LNCaP clone FGC (cell line): Measurements from ENCODE around the gene ANKS1A.
A peak's percentile ranks its signal among the peaks of the same experiment; 100 is the strongest.

Experiments used
- DNase-seq: peaks from one replicate; pipeline ENCODE4 v3.0.0-alpha.2; 2011; ENCODE audit warnings: low read depth
- H3K4me3 ChIP-seq: 2 replicates; pipeline ENCODE4 v1.5.1; 2011; ENCODE audit warnings: mild to moderate bottlenecking, low read depth, low read length, control low read depth
- TF ChIP-seq, protein P1 (sequence below): IDR thresholded peaks from 2 replicates; pipeline ENCODE4 v1.5.1; 2012; ENCODE audit warnings: mild to moderate bottlenecking; ENCODE audit not compliant: control insufficient read depth, insufficient read depth; ENCODE audit errors: extremely low read depth

Gene ANKS1A

DNA sequence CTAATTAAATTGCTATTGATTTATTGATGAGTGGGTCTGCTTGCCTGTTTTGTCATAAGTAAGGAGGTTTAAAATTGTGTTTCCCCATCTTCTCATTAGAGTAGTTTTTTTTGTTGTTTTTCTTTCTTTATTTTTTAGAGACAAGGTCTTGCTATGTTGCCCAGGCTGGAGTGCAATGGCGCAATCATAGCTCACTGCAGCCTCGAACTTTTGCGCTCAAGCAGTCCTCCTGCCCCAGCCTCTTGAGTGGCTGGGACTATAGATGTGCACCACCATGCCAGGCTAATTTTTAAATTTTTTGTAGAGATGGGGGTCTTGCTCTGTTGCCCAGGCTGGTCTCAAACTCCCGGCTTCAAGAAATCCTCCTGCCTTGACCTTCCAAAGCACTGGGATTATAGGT, 31.0 kb downstream of the ANKS1A start:
- DNase-seq, result no peak
- H3K4me3 ChIP-seq, result no peak overlapping the region
- TF ChIP-seq, protein P1, sequence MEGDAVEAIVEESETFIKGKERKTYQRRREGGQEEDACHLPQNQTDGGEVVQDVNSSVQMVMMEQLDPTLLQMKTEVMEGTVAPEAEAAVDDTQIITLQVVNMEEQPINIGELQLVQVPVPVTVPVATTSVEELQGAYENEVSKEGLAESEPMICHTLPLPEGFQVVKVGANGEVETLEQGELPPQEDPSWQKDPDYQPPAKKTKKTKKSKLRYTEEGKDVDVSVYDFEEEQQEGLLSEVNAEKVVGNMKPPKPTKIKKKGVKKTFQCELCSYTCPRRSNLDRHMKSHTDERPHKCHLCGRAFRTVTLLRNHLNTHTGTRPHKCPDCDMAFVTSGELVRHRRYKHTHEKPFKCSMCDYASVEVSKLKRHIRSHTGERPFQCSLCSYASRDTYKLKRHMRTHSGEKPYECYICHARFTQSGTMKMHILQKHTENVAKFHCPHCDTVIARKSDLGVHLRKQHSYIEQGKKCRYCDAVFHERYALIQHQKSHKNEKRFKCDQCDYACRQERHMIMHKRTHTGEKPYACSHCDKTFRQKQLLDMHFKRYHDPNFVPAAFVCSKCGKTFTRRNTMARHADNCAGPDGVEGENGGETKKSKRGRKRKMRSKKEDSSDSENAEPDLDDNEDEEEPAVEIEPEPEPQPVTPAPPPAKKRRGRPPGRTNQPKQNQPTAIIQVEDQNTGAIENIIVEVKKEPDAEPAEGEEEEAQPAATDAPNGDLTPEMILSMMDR, result no peak

DNA sequence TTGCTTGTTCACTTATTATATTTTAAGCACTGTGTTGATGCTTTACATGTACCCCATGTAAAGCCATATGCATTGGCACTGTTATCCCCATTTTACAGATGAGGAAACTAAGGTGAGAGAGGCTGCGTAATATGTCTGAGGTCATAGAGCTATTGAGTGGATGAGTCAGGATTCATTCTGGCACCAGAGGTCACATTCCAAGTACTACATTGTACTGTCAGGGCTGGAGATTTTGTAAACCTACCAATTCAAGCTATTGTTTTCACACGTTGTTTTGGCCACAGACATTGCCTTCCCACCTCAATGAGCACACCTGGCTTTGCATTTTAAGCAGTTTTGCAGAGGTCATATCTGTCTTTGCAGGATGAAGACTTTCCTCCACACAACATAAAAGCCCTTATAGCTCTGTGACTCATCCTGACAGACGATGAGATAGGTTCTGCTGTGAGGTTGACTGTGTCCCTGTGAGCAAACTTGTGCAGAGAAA, 33.2 kb downstream of the ANKS1A start:
- DNase-seq, result no peak
- no peak overlapping the region for H3K4me3 ChIP-seq
- TF ChIP-seq, protein P1, result no peak

DNA sequence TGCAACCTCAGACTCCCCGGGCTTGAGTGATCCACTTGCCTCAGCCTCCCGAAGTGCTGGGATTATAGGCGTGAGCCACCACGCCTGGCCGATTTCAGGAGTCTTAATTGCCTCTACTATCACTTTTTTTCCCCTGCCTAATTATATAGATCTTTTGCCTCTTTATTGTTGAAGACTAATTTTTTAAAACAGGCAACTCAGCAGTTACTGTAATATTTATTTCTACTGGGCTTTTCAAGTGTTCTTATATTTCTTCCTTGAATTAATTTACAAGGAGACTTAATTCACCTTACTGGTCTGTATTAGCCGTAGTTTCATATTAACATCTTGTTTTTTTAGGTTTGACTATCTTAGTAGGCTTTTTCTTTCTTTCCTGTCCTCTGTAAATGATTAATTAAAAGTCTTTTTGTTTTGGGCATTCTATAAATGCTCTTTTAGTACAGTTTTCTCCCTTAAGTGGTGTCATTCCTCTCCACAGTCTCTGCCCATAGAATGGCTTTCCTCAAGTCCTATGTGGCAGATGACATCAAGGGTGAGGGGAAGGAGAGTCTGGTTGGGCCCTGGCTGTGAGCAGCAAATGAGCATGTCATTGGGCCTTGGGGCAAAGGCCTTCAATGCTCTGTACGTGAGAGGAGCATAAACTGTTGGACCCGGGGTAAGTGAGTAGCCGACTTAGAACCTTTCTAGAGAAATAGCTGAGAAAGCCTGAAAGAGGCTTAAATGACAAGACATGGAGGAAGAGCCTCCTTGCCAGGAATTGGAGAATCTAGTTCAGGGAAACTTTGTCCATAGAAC, 36.0 kb downstream of the ANKS1A start:
- no peak overlapping the region for H3K4me3 ChIP-seq

DNA sequence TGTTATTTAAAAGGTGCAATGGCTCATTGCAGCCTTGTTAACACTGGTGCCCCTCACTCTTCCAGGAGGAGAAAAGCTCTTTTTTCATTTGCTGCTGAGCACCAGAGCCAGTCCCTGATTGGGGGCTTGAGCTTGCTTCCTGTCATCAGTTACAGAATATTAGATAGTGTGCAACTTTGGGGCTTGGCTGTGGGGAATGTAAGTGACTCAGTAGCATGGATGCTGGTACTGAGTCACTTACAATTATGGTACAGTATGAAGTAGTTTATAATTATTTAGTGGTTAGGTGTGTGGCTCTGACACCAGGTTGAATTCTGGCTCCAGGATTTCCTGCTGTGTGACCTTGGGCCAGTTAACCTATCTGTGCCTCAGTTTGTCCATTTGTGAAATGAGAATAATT, 37.6 kb downstream of the ANKS1A start:
- no peak for DNase-seq
- H3K4me3 ChIP-seq, result no peak overlapping the region
- TF ChIP-seq, protein P1, result no peak

More for the DNA sequence above, 36.0 kb downstream of the ANKS1A start:
- no peak for DNase-seq
- TF ChIP-seq, protein P1, result no peak

DNA sequence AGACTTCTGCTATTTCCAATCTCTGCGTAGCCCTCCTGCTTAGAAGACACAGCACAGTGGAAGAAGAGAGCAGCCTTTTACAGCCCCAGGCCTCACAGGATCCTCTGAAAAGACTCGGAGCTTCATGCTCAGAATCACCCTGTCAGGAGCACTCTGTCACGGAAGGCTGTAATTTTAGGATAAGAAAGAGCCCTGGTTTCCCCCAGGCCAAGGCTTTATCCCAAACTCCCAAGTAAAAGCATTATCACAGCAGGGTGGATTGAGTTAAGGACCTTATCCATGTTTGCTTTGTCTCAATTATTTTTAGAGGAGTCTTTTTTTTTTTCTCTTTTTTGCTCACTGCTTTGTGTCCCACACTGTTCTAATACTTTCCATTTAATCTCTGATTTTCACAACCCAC, 39.2 kb downstream of the ANKS1A start:
- TF ChIP-seq, protein P1, result no peak
- no peak overlapping the region for H3K4me3 ChIP-seq
- DNase-seq, result no peak

DNA sequence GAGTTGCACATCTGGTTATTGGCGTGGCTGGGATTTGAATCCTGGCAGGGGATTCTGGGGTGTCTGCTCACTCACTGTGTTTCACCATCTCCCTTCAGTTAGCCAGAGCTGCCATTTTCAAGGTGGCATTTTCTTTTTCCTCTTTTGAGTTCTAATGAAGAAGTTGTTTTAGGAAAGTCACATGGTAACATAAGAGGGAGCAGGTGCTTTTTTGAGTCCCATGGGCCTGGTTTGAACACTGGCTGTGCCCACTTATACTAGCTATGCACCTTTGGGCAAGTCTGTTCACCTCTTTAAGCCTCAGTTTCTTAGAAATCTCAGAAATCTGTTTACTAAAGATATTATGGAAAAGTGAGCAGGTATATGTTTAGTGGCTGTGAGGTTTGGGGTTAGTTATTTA, 39.6 kb downstream of the ANKS1A start:
- DNase-seq, result no peak
- H3K4me3 ChIP-seq, result no peak overlapping the region
- TF ChIP-seq, protein P1, result no peak

DNA sequence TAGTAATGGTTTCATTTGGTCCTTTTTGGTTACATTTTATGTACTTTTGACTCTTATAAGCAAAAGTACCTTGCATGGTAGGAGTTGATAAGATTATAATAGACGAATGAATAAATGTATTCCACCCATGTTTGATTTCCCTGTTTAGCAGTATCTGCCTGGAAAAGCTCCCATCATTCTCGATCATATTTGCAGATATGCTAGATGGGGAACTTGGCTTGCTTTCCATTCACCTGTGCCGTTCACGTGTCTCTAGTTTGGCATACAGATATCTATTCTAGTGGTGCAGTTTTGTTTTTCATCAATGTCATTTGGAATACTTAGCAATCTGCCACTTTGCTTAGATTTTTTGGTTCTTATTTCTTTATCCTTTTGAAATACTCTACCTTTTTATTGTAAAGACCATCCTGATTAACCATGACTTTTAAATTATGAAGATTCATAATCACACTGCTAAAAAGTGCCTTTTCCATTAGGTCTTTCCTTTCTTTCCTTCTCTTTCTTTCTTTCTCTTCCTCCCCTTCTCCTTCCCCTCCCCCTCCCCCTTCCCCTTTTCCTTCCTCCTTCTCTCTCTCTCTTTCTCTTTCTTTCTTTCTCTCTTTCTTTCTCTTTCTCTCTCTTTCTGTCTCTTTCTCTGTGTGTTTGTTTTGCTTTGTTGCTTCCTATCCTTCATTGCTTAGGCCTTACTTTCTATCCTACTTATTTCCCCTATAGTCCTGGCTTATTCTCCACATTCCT, 40.4 kb downstream of the ANKS1A start:
- DNase-seq, result peak; percentile 80
- TF ChIP-seq, protein P1, result no peak
- H3K4me3 ChIP-seq, result no peak overlapping the region
